ENCODE measurements around the gene DLX6. TPM values are rescaled to one million over a fixed set of nuclear protein-coding genes. Genes with fewer than 3 reads are reported as not detected.

Gene DLX6
- total RNA-seq, 2 donors from 2014 or later: 0.24 TPM; not detected in 1

DNA sequence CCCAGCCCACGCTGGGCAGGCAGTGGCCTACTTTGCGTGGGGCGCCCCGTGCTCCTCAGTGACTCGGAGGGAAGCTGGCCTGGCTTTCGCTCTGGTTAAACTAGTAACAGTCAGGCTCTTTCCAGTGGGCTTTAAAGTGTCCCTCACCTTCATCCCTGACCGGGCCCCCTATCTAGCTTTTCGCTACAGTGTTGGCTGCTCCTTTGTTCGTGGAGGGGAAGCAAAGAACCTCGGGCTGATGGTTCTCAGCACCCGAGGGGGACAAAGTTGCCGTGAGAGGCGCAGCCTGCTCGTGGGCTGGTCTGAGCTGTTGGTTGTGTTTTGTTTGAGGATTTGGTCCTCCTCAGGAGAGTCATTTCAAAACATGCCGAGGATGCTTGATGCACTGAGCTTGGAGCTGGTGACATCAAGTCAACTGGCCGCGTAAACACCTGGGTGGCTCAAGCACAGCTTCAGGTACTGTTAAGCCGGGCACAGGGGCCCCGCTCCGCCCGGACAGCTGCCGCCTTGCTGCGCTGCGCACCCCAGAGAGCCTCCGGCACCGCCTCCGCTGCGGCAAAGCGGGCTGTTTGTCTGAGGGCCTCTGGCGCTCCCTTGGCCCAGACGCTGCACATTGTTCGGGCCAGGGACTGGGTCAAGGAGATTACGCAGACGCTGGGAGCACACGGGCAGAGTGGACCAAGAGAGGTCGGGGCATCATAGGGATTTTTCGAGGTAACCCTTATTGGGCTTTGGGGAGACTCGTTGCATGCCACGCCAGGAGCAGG lies 1.6 kb downstream of the DLX6 start:
- ATAC-seq (no peak), DNase-seq (no peak)
- intact Hi-C loops (cut with DNase I): no loop called here

DNA sequence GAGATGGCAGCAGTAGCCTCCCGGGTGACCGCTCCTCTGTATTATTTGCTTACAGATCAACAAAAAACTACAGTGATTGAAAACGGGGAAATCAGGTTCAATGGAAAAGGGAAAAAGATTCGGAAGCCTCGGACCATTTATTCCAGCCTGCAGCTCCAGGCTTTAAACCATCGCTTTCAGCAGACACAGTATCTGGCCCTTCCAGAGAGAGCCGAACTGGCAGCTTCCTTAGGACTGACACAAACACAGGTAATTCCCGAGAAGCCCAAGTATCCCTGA lies 2.2 kb downstream of the DLX6 start:
- DNase-seq (no peak), ATAC-seq (no peak)
- intact Hi-C loops (cut with DNase I): no loop called here

- intact Hi-C loops (cut with DNase I): no loop called here
- no peak for DNase-seq
- no peak for ATAC-seq
Observed at GRCh38 chr7:97008275-97008917, 3.0 kb downstream of the DLX6 start.

DNA sequence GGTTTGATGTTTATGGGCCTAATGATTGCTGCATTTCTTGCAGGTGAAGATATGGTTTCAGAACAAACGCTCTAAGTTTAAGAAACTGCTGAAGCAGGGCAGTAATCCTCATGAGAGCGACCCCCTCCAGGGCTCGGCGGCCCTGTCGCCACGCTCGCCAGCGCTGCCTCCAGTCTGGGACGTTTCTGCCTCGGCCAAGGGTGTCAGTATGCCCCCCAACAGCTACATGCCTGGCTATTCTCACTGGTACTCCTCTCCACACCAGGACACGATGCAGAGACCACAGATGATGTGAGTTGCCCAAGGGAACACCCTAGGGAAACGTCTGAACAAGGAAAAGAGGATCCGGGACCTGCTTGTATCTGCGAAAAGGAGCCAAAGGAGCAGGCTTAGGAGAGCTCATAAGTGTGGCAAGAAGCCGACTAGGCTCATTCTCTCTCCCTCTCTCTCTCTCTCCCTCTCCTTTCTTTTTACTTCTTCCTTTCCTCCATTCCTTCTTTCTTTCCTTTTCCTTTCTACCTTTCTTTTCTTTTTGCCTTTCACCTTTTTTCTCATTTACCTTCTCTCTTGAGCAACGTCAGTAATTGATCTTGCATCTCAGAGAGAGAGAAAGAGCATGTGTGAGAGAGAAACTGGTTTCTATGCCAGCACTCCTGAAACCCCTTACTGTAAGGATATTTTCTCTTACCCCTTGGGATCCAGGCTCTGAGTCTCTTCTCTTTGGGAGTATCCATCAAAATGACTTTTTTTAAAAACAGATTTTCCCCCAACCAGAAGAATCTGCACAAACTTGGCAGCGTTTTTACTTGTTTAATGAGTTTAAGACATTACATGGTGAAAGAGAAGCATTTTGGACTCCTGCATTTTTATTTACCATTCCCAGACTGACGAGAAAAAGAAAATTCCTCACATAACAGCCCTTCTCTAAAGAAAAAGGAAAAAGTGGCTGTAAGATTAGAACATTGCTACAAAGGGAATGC lies 4.7 kb downstream of the DLX6 start:
- no peak for DNase-seq
- no peak for ATAC-seq
- intact Hi-C loops (cut with DNase I): no loop called here

GRCh38 chr7:97011104-97011503 lies 5.8 kb downstream of the DLX6 start:
- DNase-seq: no peak
- no peak for ATAC-seq
- intact Hi-C loops (cut with DNase I): no loop called here

DNA sequence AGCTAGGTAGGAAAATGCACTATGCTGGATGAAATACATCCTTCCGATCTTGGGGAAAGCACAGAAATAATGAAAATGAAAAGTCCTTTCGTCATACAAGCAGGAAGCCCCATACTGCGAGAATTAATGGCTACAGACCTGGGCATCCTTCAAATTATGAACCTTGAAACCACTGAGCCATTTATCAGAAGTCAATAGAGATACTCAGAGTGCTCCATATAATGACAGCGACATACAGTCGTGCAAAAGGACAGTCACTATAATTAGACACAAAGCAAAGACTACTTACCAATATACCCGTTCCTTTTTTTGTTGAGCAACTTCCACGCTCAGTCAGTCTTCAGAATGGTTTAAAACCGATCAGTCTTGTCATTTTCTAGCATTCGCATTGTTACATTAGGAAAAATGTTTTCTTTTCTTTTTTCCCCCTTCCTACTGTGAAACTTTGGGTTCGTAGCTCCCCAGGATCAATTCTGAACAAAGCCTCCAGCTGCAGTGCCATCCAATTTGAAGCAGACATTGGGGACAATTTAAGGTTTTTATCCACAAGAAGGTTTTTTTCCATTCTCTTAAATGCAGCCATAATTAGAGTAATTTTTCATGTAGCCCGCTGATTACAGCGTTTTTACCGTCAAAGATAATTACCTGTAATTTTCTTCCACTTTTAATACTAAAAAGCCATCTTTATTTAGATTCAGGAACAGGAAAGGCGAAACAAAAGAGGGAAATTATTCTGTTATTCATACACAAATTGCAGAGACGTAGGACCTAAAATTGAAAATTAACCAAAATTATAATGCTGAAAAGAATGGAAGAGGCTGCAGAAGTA lies 6.4 kb downstream of the DLX6 start:
- ATAC-seq (no peak), DNase-seq (no peak)
- intact Hi-C loops (cut with DNase I): no loop called here

GRCh38 chr7:97012365-97013133 lies 7.2 kb downstream of the DLX6 start:
- no peak for ATAC-seq
- DNase-seq: no peak
- intact Hi-C loops (cut with DNase I): no loop called here

- ATAC-seq (no peak), DNase-seq (no peak)
- intact Hi-C loops (cut with DNase I): no loop called here
Observed at GRCh38 chr7:97013134-97013844, 7.9 kb downstream of the DLX6 start.

DNA sequence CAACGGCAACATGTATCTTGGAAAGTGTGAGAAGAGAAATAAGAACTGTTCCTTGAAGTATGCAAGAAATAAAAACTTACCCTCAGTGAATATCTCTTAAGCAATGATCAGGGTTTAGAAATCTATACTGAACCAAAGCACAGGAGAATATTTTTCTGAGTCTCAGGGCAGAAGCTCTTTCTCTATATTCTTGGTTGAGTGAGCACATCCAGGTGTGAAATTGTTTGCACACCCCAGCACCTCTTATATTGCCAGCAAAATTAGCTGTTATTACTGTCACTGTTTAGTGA lies 8.4 kb downstream of the DLX6 start:
- intact Hi-C loops (cut with DNase I): no loop called here
- DNase-seq: no peak

GRCh38 chr7:97014145-97014750 lies 8.9 kb downstream of the DLX6 start:
- intact Hi-C loops (cut with DNase I): no loop called here
- ATAC-seq (no peak), DNase-seq (no peak)

More for the DNA sequence above, 8.4 kb downstream of the DLX6 start:
- ATAC-seq: no peak

GRCh38 chr7:97015279-97015678 lies 9.9 kb downstream of the DLX6 start:
- intact Hi-C loops (cut with DNase I): no loop called here
- ATAC-seq (no peak), DNase-seq (no peak)

- intact Hi-C loops (cut with DNase I): no loop called here
- no peak for DNase-seq
- ATAC-seq: no peak
Observed at GRCh38 chr7:97015756-97016380, 10.5 kb downstream of the DLX6 start.

GRCh38 chr7:97016381-97017191 lies 11.2 kb downstream of the DLX6 start:
- intact Hi-C loops (cut with DNase I): no loop called here
- ATAC-seq (peak; percentile 23 to 42), DNase-seq (no peak)

DNA sequence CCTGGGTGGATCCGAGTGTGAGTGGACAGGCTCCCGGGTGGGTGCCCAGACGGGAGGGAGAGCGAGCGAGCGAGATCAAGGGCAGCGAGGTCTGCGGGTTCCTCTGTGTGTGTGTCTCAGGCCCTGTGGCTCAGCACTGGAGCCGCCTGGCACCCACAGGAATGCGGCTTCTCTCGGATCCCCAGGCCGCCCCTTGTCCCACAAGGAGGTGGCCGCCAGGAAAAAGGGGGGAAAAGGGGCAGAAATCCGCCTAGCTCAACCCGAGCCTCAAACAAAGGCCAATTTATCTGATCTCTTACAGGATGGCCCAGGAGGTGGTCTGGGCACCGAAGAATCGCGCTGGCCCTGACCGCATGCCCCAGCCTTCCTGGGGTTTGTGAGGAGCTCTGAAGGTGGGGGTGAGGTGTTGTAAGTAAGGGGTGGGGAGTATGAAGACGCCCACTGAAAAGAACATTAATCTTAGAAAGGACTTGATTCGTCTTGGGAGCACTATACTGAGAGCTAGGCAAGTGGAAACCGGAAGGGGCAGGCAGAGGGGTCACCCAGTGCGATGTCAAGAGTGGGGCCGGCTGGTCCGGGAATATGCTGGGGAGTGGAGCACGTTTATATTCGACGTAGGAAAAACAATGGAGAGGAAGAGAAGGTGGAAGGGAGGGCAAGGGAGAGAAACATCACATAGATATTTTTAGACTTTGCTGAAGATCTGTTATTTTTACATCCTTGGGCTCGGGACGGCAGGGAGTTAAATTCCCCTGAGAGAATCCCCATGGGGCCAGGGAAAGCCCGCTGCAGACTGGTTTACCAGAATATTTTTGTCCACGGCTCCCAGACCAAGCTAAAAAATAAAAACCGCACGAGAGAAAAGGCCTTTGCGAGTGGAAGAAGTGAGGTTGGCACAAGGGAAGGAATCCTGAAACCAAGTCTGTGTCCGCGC lies 12.1 kb downstream of the DLX6 start:
- DNase-seq: no peak
- no peak for ATAC-seq
- intact Hi-C loops (cut with DNase I): no loop called here

DNA sequence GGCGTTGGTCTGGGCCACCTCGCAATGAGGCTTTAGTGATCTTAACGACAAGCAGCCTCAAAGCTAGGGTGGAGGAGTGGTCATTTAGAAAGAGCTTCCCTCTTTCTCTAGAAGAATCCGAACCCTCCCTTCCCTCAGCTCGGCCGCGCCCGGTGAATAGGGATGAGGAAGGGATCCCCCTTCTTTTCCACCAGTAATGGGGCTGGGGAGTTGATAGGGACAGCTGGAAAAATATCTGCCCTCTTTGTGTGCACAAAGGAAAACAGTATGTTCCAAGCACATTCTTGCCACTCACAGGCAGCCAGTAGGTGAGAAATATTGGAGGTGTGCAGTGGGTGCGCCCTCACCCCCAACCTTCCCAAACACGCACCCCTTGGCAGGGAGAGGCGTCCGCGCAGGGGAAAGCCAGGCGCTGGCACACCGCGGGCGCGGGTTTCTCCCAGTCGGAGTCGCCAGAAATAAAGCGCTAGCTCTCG lies 12.8 kb downstream of the DLX6 start:
- intact Hi-C loops (cut with DNase I): no loop called here

More for the DNA sequence above, 12.8 kb downstream of the DLX6 start:
- ATAC-seq (no peak), DNase-seq (no peak)
